Measurements from ENCODE around the gene MVB12B.

MVB12B gene

GRCh38 chr9:126410229-126410628, 83.6 kb downstream of the MVB12B start:
- TF ChIP-seq, protein P1, sequence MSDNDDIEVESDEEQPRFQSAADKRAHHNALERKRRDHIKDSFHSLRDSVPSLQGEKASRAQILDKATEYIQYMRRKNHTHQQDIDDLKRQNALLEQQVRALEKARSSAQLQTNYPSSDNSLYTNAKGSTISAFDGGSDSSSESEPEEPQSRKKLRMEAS (IDR thresholded peaks at IDR 0.05): no peak
- TF ChIP-seq RAD21 (IDR thresholded peaks at IDR 0.05; ENCODE audit: low read depth): no peak
- no peak for TF ChIP-seq EGR1 (IDR thresholded peaks at IDR 0.05)
- TF ChIP-seq YY1 (IDR thresholded peaks at IDR 0.05; ENCODE audit: low read depth): no peak
- no peak for TF ChIP-seq EP300 (IDR thresholded peaks at IDR 0.05; ENCODE audit: borderline replicate concordance)

DNA sequence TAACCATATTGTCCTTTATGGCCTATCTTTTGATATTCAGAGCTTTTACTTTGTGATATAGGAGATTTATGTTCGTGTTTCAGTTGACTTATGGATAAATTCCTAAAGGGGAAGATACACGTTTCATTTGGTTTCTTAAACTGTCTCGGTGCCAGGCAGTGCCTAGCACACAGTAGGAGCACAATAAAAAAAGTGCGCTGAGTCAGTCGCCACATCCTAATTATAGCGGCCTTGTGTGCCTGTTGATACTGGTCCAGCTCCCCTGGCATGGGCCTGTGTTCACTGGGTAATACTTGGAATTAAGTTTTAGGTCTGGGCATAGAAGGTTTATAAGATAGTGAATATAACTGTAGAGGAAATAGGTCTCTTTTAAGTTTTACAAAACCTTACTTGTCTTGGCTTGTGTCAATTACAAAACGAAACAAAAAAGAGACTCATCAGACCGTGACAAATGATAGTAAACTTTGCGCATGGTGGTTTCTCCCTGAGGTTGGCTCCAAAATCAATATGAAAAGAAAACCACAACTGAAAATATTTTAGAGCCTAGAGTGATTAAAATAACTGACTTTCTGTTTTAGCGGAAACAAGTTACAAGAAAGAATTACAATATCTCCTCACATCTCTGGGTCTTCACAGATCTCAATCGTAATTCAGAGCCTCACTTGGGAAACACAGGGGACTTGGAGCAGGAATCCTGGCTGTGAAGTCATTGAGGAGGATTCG, 84.8 kb downstream of the MVB12B start:
- TF ChIP-seq NFIC (IDR thresholded peaks at IDR 0.05): no peak
- TF ChIP-seq, protein P1 (IDR thresholded peaks at IDR 0.05): no peak
- no peak for TF ChIP-seq RAD21 (IDR thresholded peaks at IDR 0.05; ENCODE audit: low read depth)
- no peak for TF ChIP-seq ZBTB7A (IDR thresholded peaks at IDR 0.05; ENCODE audit: low read depth)
- TF ChIP-seq, protein P2, sequence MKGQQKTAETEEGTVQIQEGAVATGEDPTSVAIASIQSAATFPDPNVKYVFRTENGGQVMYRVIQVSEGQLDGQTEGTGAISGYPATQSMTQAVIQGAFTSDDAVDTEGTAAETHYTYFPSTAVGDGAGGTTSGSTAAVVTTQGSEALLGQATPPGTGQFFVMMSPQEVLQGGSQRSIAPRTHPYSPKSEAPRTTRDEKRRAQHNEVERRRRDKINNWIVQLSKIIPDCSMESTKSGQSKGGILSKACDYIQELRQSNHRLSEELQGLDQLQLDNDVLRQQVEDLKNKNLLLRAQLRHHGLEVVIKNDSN (IDR thresholded peaks at IDR 0.05): no peak
- no peak for TF ChIP-seq FOXM1 (IDR thresholded peaks at IDR 0.05; ENCODE audit: borderline replicate concordance, low read depth)
- TF ChIP-seq CEBPB (IDR thresholded peaks at IDR 0.05): no peak
- TF ChIP-seq, protein P3, sequence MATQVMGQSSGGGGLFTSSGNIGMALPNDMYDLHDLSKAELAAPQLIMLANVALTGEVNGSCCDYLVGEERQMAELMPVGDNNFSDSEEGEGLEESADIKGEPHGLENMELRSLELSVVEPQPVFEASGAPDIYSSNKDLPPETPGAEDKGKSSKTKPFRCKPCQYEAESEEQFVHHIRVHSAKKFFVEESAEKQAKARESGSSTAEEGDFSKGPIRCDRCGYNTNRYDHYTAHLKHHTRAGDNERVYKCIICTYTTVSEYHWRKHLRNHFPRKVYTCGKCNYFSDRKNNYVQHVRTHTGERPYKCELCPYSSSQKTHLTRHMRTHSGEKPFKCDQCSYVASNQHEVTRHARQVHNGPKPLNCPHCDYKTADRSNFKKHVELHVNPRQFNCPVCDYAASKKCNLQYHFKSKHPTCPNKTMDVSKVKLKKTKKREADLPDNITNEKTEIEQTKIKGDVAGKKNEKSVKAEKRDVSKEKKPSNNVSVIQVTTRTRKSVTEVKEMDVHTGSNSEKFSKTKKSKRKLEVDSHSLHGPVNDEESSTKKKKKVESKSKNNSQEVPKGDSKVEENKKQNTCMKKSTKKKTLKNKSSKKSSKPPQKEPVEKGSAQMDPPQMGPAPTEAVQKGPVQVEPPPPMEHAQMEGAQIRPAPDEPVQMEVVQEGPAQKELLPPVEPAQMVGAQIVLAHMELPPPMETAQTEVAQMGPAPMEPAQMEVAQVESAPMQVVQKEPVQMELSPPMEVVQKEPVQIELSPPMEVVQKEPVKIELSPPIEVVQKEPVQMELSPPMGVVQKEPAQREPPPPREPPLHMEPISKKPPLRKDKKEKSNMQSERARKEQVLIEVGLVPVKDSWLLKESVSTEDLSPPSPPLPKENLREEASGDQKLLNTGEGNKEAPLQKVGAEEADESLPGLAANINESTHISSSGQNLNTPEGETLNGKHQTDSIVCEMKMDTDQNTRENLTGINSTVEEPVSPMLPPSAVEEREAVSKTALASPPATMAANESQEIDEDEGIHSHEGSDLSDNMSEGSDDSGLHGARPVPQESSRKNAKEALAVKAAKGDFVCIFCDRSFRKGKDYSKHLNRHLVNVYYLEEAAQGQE (IDR thresholded peaks at IDR 0.05; ENCODE audit: low read depth): no peak
- no peak for TF ChIP-seq EP300 (IDR thresholded peaks at IDR 0.05; ENCODE audit: borderline replicate concordance)
- no peak for TF ChIP-seq TCF12 (IDR thresholded peaks at IDR 0.05; ENCODE audit: low read depth)
- no peak for TF ChIP-seq TEAD4 (IDR thresholded peaks at IDR 0.05)
- TF ChIP-seq TAF1 (IDR thresholded peaks at IDR 0.05; ENCODE audit: low read depth): no peak
- TF ChIP-seq EGR1 (IDR thresholded peaks at IDR 0.05): no peak
- TF ChIP-seq CREB1 (IDR thresholded peaks at IDR 0.05; ENCODE audit: low read depth): no peak
- no peak for TF ChIP-seq YY1 (IDR thresholded peaks at IDR 0.05; ENCODE audit: low read depth)

- TF ChIP-seq CEBPB (IDR thresholded peaks at IDR 0.05) (no peak), NFIC (IDR thresholded peaks at IDR 0.05) (no peak), ZBTB7A (IDR thresholded peaks at IDR 0.05; ENCODE audit: low read depth) (no peak), TCF12 (IDR thresholded peaks at IDR 0.05; ENCODE audit: low read depth) (no peak), EP300 (IDR thresholded peaks at IDR 0.05; ENCODE audit: borderline replicate concordance) (no peak), TAF1 (IDR thresholded peaks at IDR 0.05; ENCODE audit: low read depth) (no peak), TEAD4 (IDR thresholded peaks at IDR 0.05) (no peak), CREB1 (IDR thresholded peaks at IDR 0.05; ENCODE audit: low read depth) (no peak), YY1 (IDR thresholded peaks at IDR 0.05; ENCODE audit: low read depth) (no peak), RAD21 (IDR thresholded peaks at IDR 0.05; ENCODE audit: low read depth) (no peak), FOXM1 (IDR thresholded peaks at IDR 0.05; ENCODE audit: borderline replicate concordance, low read depth) (no peak), EGR1 (IDR thresholded peaks at IDR 0.05) (no peak)
- TF ChIP-seq, protein P2 (IDR thresholded peaks at IDR 0.05): no peak
- TF ChIP-seq, protein P1 (IDR thresholded peaks at IDR 0.05): no peak
- TF ChIP-seq, protein P3 (IDR thresholded peaks at IDR 0.05; ENCODE audit: low read depth): no peak
Observed at GRCh38 chr9:126411948-126412284, 85.3 kb downstream of the MVB12B start.

DNA sequence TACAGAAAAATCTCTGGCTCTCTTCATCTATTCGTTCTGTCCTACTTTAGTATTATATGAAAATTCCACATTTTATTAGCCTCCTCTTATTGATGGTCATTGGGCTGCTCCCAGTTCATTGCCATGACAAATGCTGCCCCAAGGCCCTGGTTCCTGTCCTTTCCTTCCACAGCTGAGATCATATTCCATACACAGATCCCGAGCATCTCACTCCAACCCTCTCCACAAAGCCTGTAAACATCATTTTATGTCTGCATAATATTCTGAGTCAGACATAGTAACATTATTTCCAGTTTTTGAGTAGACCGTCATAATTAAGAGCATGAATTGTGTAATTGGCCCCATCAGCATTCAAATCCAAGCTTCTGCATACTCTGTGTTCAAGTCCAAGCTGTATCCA, 86.3 kb downstream of the MVB12B start:
- TF ChIP-seq, protein P2 (IDR thresholded peaks at IDR 0.05): no peak
- TF ChIP-seq TCF12 (IDR thresholded peaks at IDR 0.05; ENCODE audit: low read depth): no peak
- no peak for TF ChIP-seq RAD21 (IDR thresholded peaks at IDR 0.05; ENCODE audit: low read depth)
- TF ChIP-seq, protein P3 (IDR thresholded peaks at IDR 0.05; ENCODE audit: low read depth): no peak
- TF ChIP-seq CEBPB (IDR thresholded peaks at IDR 0.05): no peak

Data from Ishikawa (cell line).